OCI-LY7 (cell line): ENCODE results near the gene ERC1. TPM values are rescaled to one million over a fixed set of nuclear protein-coding genes. Genes with fewer than 3 reads are reported as not detected.

Source experiments
- BruUV-seq: library from RNA; stranded (reverse); fragments of 400-500 nt; replicated peaks from 2 replicates; lab custom pipeline; 2021; lab: Mats Ljungman, UMichigan
- CTCF ChIA-PET: fragments of 300-600 bp; sonication (Branson Sonifier 250); formaldehyde crosslinking; loops from one replicate; lab custom pipeline; 2022; ENCODE audit warnings: antibody characterized with exemption; ENCODE audit not compliant: unreplicated experiment; lab: Charles Lee
- POLR2A ChIA-PET: fragments of 300-600 bp; sonication (Branson Sonifier 250); formaldehyde crosslinking; loops from one replicate; lab custom pipeline; 2022; ENCODE audit warnings: antibody characterized with exemption; lab: Charles Lee
- DNase-seq: peaks from one replicate; pipeline ENCODE4 v3.0.0-alpha.2; 2015; ENCODE audit warnings: low spot score
- H2AFZ ChIP-seq: fragments of 200-600 bp; sonication (generic), shearing (Covaris generic); 2 replicates; pipeline ENCODE4 v1.6.1; 2014; ENCODE audit warnings: mild to moderate bottlenecking, antibody characterized with exemption, low read length, moderate library complexity
- H3K27ac ChIP-seq: fragments of 200-600 bp; sonication (generic); 2 replicates; pipeline ENCODE4 v1.5.1; 2014; ENCODE audit warnings: mixed run types, low read depth, mild to moderate bottlenecking, moderate library complexity, low read length, inconsistent platforms; ENCODE audit not compliant: poor library complexity, severe bottlenecking
- H3K36me3 ChIP-seq: fragments of 200-600 bp; sonication (generic); 2 replicates; pipeline ENCODE4 v1.6.1; 2014; ENCODE audit warnings: mild to moderate bottlenecking, antibody characterized with exemption, low read length, moderate library complexity, mixed read lengths; ENCODE audit not compliant: insufficient read depth
- H3K4me1 ChIP-seq: fragments of 200-600 bp; sonication (generic); 2 replicates; pipeline ENCODE4 v1.5.1; 2014; ENCODE audit warnings: mild to moderate bottlenecking, low read length; ENCODE audit not compliant: insufficient read depth, poor library complexity, severe bottlenecking
- H3K4me2 ChIP-seq: fragments of 200-600 bp; sonication (generic); 2 replicates; pipeline ENCODE4 v1.6.1; 2014; ENCODE audit warnings: mild to moderate bottlenecking, low read length
- H3K4me3 ChIP-seq: fragments of 200-600 bp; sonication (generic); 2 replicates; pipeline ENCODE4 v1.5.1; 2014; ENCODE audit warnings: mild to moderate bottlenecking, low read depth, low read length; ENCODE audit not compliant: poor library complexity, severe bottlenecking
- H3K79me2 ChIP-seq: fragments of 200-600 bp; sonication (generic); 2 replicates; pipeline ENCODE4 v1.6.1; 2016; ENCODE audit warnings: low read depth, mild to moderate bottlenecking, low read length, moderate library complexity, mixed read lengths; ENCODE audit not compliant: insufficient read depth
- H3K9me2 ChIP-seq: fragments of 200-600 bp; sonication (generic); 2 replicates; pipeline ENCODE4 v1.6.1; 2016; ENCODE audit warnings: mild to moderate bottlenecking, low read length, mixed read lengths; ENCODE audit not compliant: insufficient read depth
- H3K9me3 ChIP-seq: fragments of 200-600 bp; sonication (generic); 2 replicates; pipeline ENCODE4 v1.6.1; 2014; ENCODE audit warnings: mild to moderate bottlenecking, mixed run types, low read length, mixed read lengths
- H4K20me1 ChIP-seq: fragments of 200-600 bp; sonication (generic); 2 replicates; pipeline ENCODE4 v1.6.1; 2014; ENCODE audit warnings: mild to moderate bottlenecking, antibody characterized with exemption, low read length, moderate library complexity, mixed read lengths; ENCODE audit not compliant: insufficient read depth
- CTCF ChIP-seq: fragments of 200-600 bp; sonication (generic); conservative IDR thresholded peaks from 2 replicates; pipeline ENCODE4 v1.5.1; 2014; ENCODE audit warnings: mild to moderate bottlenecking, antibody characterized with exemption, low read length, moderate library complexity, mixed read lengths
- EZH2phosphoT487 ChIP-seq: fragments of 200-600 bp; sonication (generic); IDR thresholded peaks from 2 replicates; pipeline ENCODE4 v1.6.1; 2018; ENCODE audit warnings: low read depth, borderline replicate concordance, mild to moderate bottlenecking, mixed run types, antibody characterized with exemption, low read length, moderate library complexity, mixed read lengths
- intact Hi-C: fragments of 100-400 bp; cut with micrococcal nuclease; formaldehyde crosslinking; loops from one replicate; pipeline ENCODE4 v1.10.0; 2022; ENCODE audit not compliant: unreplicated experiment
- total RNA-seq, 2 experiments: library from RNA; depleted of rRNA in 1 of 2; stranded (reverse); fragments of >200 nt in 1 of 2; shearing (Covaris generic) in 1 of 2; gene quantifications; 2 replicates each; pipeline ENCODE4 v1.2.3, GENCODE V29; 2014 to 2022

Gene ERC1
- total RNA-seq, 2 experiments from 2014 or later, result 26.9 to 86.9 TPM

- Histone ChIP-seq H2AFZ (no peak overlapping the region), H3K36me3 (peaks cover 27% of the 10 kb centered on the region), H3K27ac (no peak overlapping the region), H3K9me3 (no peaks in the 10 kb centered on the region), H3K9me2 (no peaks in the 10 kb centered on the region), H3K4me1 (peaks cover under 1% of the 10 kb centered on the region), H3K4me3 (no peak overlapping the region), H4K20me1 (no peaks in the 10 kb centered on the region), H3K79me2 (no peaks in the 10 kb centered on the region), H3K4me2 (no peak overlapping the region)
- POLR2A ChIA-PET, result no interaction called here
- DNase-seq, result no peak
- BruUV-seq, result no TSS peak
- intact Hi-C loops, result no loop called here
- TF ChIP-seq CTCF (no peak), EZH2phosphoT487 (no peak)
- CTCF ChIA-PET, result no interaction called here
Measured at GRCh38 chr12:1375323-1375722, 384.3 kb downstream of the ERC1 start.

- Histone ChIP-seq H2AFZ (no peak overlapping the region), H3K9me2 (no peaks in the 10 kb centered on the region), H3K9me3 (no peaks in the 10 kb centered on the region), H3K4me3 (no peak overlapping the region), H3K79me2 (no peaks in the 10 kb centered on the region), H3K4me1 (no peaks in the 10 kb centered on the region), H3K27ac (no peak overlapping the region), H4K20me1 (no peaks in the 10 kb centered on the region), H3K36me3 (peaks cover 22% of the 10 kb centered on the region), H3K4me2 (no peak overlapping the region)
- DNase-seq, result no peak
- no TSS peak for BruUV-seq
- CTCF ChIA-PET, result no interaction called here
- no peak for TF ChIP-seq CTCF
- no peak for TF ChIP-seq EZH2phosphoT487
- POLR2A ChIA-PET, result interaction anchor here (0.5 kb wide), 1 partner anchor 19 kb away, joined by 3 read pairs; no protein-coding TSS in a partner anchor
- intact Hi-C loops, result no loop called here
Measured at GRCh38 chr12:1377117-1377516, 386.1 kb downstream of the ERC1 start.

GRCh38 chr12:1377681-1378080 lies 386.7 kb downstream of the ERC1 start:
- CTCF ChIA-PET, result no interaction called here
- no peak overlapping the region for H2AFZ ChIP-seq
- intact Hi-C loops, result no loop called here
- no peak overlapping the region for H3K4me2 ChIP-seq
- H3K36me3 ChIP-seq, result peaks cover 21% of the 10 kb centered on the region
- H3K27ac ChIP-seq, result no peak overlapping the region
- DNase-seq, result no peak
- no peak for TF ChIP-seq EZH2phosphoT487
- TF ChIP-seq CTCF, result no peak
- H3K4me3 ChIP-seq, result no peak overlapping the region
- H3K4me1 ChIP-seq, result no peaks in the 10 kb centered on the region
- no peaks in the 10 kb centered on the region for H3K79me2 ChIP-seq
- no peaks in the 10 kb centered on the region for H3K9me2 ChIP-seq
- no peaks in the 10 kb centered on the region for H3K9me3 ChIP-seq
- no TSS peak for BruUV-seq
- no peaks in the 10 kb centered on the region for H4K20me1 ChIP-seq
- POLR2A ChIA-PET, result interaction anchor here (0.5 kb wide), 1 partner anchor 20 kb away, joined by 3 read pairs; no protein-coding TSS in a partner anchor
